ENCODE data around the gene PPM1M.

DNA sequence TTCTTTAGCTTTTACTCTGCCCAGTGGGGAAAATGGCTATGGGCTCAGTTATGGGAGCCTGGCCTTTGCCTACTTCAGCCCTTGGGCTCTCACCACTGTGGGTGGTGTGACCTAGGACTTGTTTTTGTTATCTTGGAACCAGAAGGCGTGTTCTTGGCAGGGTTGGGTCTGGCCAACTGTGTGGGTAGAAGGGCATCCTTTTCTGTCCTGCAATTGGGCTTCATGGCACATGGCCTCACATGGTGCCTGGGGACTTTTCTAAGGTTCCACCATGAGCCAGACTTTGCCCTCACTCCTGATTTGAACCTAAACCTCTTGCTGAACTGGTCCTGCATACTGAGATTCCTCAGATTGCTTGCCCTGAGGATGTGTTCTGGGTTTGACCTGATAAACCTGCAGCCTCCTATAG, 43.8 kb downstream of the PPM1M start:
- TF ChIP-seq POLR2A (IDR thresholded peaks at IDR 0.05), result peak; percentile 64
- no peak for TF ChIP-seq CTCF (IDR thresholded peaks at IDR 0.05)
- TF ChIP-seq POLR2AphosphoS5 (IDR thresholded peaks at IDR 0.05), result peak; percentile 32 to 82 (median 48)

Measured in transverse colon (tissue), 4 donors.